HG02885 (cell line): ENCODE data around the gene ZNF232.
"Not testable (repeated sequence)": the region's sequence is repeated elsewhere in the genome, so short reads cannot be mapped to it uniquely, and the experiment has no call there.

Experiments used
- ATAC-seq: cut with Tn5 transposase; IDR thresholded peaks from one replicate; pipeline ENCODE4 v1.9.1; 2021; ENCODE audit warnings: mild to moderate bottlenecking; ENCODE audit not compliant: unreplicated experiment, poor library complexity

The ZNF232 gene

GRCh38 chr17:5100832-5101231 lies 10.8 kb downstream of the ZNF232 start:
- no peak for ATAC-seq

- no peak for ATAC-seq
These were observed 12.4 kb downstream of the ZNF232 start for GRCh38 chr17:5099271-5099670.

GRCh38 chr17:5097101-5097834 lies 14.4 kb downstream of the ZNF232 start:
- ATAC-seq: no peak

DNA sequence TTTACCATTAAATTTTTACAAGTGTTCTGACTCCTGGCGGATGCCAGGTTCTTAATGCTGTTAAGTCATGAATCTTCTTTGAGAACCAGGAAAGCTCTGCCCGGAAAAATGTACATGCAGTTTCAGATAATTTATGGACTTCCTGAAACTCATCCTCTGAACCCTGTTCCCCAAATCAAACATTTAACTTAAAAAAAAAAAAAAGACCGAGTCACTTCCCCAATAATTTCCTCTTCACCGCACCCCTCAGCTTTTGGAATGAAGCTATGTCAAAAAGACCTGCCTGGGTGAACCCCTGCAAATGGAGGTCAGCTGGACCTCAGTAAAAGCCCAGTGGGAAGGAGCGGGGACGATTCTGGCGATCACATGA lies 15.0 kb downstream of the ZNF232 start:
- ATAC-seq: no peak

DNA sequence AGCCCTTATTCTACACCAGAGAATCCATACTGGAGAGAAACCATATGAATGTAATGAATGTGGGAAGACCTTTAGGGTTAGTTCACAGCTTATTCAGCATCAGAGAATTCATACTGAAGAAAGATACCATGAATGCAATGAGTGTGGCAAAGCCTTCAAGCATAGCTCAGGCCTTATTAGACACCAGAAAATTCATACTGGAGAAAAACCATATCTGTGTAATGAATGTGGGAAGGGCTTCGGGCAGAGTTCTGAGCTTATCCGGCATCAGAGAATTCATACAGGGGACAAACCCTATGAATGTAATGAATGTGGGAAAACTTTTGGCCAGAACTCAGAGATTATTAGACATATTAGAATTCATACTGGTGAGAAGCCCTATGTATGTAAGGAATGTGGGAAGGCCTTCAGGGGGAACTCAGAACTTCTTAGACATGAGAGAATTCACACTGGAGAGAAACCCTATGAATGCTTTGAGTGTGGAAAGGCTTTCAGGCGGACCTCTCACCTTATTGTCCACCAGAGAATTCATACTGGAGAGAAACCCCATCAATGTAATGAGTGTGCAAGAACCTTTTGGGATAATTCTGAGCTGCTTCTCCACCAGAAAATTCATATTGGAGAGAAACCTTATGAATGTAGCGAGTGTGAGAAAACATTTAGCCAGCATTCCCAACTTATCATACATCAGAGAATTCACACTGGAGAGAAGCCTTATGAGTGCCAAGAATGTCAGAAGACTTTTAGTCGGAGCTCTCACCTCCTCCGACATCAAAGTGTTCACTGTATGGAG lies 19.3 kb downstream of the ZNF232 start:
- ATAC-seq: no peak

GRCh38 chr17:5080591-5080990 lies 31.1 kb downstream of the ZNF232 start:
- no peak for ATAC-seq

GRCh38 chr17:5078106-5079028 lies 33.3 kb downstream of the ZNF232 start, which contains the start of gene ZFP3:
Gene ZFP3, plus strand, starts transcription at chr17:5078467. Its CDS starts 13,038 bp downstream, at chr17:5091505.
- peak; percentile 66 for ATAC-seq

DNA sequence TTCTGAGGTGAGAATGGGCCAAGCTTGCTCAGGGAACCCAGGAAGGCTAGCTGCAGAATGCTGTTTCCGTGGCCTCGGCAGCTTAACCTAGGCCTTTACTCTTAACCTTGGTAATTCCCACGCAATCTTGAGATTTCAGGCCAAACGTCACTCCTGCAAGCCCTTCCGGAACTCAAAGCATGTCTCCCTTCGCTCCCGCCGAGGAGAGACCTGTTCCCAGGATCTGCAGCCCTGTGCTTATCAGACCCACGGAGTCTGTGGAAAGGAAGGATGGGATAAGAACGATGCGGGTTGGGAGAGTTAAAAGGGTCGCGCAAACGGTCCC lies 33.9 kb downstream of the ZNF232 start:
- no peak for ATAC-seq

DNA sequence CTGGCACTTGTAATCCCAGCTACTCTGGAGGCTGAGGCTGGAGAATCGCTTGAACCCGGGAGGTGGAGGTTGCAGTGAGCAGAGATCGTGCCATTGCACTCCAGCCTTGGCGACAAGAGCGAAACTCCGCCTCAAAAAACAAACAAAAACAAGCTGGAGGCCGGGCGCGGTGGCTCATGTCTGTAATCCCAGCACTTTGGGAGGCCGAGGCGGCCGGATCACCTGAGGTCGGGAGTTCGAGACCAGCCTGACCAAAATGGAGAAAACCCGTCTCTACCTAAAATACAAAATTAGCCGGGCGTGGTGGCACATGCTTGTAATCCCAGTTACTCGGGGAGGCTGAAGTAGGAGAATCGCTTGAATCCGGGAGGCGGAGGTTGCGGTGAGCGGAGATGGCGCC lies 34.4 kb downstream of the ZNF232 start:
- not testable (repeated sequence) for ATAC-seq

DNA sequence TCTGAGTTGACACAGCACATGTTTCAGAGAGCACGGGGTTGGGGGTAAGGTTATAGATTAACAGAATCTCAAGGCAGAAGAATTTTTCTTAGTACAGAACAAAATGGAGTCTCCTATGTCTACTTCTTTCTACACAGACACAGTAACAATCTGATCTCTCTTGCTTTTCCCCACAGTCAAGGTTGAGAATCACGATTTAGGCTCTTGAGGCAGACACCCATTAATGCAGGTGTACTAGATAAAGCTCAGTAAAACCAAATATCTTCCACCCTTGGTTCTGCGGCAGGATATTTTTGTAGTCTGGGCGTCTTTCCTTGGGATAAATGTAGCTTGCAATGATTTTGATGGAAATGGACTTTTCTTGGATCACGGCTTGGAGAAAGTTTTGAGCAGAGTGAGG lies 36.2 kb downstream of the ZNF232 start:
- not testable (repeated sequence) for ATAC-seq

- ATAC-seq: no peak
These were observed 42.0 kb downstream of the ZNF232 start for GRCh38 chr17:5069724-5070123.

DNA sequence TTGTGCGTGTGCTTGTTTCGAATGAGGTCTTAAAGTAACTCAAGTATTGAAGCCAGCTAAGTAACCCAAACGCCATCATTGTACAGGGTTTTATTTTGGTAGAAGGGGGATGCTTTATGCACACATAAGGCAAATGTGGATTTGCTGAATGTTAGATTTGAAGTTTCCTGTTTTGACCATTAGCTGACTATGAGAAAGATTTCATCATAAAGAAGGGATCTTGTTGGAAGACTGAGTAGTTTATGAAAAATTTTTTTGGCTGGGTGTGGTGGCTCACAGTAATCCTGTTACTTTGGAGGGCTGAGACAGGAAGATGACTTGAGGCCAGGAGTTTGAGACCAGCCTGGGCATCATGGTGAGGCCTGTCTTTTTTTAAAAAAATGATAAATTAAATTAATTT lies 43.4 kb downstream of the ZNF232 start:
- ATAC-seq: no peak

DNA sequence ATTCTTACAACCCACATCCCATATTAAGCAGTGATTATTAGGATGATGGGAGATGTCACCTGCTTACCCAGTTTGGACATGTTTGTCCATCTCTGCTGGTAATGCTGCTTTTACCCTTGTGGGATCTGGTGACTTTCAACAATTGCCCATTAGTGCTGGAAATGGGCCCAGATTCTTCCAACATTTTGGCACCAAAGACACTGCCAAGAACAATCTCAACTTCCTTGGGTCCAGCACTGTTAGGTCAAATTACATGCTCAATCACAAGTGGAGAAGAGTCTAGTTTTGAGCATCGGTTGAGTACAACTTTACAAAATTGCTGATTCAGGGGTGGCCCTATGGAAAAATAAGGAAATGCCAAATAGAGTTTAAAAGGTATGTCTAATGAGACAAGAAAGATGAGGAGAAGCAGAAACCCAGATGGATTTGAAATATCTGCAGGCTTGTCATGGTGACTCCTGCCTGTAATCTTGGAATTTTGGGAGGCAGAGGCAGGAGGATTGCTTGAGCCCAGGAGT lies 46.4 kb downstream of the ZNF232 start:
- ATAC-seq: no peak
